ENCODE measurements around the gene CAPN12.

The CAPN12 gene

DNA sequence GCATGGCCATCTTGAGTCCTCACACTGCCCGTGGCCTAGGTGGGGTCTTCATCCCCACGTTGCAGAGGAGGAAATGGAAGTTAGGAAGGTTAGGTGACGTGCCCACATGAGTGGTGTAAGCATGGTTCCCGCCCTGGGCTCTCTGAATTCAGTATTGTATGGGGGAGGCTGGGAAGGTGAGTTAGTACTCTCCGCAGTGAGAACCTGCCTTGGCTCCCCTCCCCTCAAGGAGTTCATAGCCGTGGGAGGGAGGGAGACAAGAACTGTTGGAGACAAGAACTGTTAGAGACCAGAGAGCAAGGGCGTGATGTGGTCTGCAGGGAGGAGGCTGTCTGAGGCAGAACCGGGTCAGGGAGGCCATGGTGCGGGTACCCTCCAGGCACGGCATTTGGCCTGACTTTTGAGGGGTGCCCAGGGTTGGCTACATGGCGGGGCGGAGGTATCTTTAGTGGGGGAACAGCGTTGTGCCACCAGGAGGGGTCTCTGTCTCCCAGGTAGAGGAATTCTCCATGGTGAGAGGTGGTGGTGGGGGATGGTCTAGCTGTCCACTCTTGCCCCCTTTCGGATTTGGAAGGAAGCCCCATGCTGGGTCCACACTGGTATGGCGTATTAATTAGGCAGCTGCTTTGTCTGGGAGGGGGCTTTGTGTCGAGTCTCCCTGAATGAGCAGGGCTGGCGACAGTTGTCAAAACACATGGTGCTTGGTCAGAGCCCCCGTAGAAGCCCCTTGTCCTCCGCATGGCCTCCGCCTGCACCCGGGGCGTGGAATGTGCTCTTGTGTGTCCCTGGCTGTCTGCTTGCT is 45.8 kb downstream of the CAPN12 start:
- TF ChIP-seq, protein P1, sequence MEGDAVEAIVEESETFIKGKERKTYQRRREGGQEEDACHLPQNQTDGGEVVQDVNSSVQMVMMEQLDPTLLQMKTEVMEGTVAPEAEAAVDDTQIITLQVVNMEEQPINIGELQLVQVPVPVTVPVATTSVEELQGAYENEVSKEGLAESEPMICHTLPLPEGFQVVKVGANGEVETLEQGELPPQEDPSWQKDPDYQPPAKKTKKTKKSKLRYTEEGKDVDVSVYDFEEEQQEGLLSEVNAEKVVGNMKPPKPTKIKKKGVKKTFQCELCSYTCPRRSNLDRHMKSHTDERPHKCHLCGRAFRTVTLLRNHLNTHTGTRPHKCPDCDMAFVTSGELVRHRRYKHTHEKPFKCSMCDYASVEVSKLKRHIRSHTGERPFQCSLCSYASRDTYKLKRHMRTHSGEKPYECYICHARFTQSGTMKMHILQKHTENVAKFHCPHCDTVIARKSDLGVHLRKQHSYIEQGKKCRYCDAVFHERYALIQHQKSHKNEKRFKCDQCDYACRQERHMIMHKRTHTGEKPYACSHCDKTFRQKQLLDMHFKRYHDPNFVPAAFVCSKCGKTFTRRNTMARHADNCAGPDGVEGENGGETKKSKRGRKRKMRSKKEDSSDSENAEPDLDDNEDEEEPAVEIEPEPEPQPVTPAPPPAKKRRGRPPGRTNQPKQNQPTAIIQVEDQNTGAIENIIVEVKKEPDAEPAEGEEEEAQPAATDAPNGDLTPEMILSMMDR (IDR thresholded peaks at IDR 0.05; ENCODE audit: low read depth, low read length): no peak
- H3K4me3 ChIP-seq (ENCODE audit: low read depth, low read length): no peak overlapping the region

DNA sequence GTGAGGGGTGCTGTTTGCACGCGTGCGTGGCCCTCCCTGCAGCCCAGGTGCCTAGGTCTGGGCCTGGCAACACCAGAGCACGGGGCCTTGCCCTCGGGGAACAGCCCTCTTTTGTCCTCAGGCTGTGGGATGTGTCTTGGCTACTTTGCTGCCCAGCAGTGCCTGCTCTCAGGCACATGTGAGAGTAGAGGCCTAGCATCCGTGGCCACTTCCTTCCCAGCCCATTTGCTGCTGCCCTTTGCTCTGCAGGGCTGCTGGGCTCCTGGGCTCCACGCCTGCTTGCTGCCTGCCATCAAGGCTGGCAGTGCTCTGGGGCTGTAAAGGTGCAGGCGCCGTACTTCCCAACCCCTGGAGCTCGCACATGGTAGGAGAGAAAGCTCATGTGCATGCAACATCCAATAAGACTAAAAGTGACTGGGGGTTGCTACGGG is 46.6 kb downstream of the CAPN12 start:
- TF ChIP-seq, protein P1 (IDR thresholded peaks at IDR 0.05; ENCODE audit: low read depth, low read length): no peak
- H3K4me3 ChIP-seq (ENCODE audit: low read depth, low read length): no peak overlapping the region

DNA sequence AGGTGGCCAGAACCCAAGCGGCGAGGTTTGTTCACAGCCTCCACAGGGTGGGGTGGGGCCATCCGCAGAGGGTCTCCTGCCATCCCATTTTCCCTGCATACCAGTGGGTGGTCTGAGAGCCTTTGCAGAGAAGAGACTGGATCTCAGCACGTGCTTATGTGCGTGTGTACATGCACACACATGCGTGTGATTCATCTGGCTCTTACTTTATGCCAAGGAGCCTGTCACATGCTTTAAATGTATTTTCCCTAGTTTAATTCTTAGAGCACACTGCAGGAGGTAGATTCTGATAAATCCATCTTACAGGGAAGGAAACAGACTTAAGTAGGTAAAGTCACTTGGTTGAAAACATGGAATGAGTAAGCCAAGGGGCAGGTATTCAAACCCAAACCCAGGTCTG is 47.1 kb downstream of the CAPN12 start:
- TF ChIP-seq, protein P1 (IDR thresholded peaks at IDR 0.05; ENCODE audit: low read depth, low read length): no peak
- H3K4me3 ChIP-seq (ENCODE audit: low read depth, low read length): no peak overlapping the region

DNA sequence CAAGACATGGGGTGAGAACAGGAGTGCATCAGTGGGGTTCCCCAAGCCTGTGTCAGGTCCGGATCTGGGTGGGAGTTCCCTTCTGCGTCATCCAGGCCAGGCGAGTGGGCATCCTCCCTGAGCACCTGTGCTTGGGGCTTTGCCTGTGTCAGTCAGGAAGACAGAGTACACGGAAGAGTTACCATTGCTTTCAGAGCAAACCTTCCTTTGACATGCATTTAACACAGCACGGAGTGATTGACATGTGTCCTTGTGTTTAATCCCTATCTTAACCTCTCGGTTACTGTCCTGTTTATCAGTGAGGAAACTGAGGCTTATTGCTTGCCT is 47.6 kb downstream of the CAPN12 start:
- no peak overlapping the region for H3K4me3 ChIP-seq (ENCODE audit: low read depth, low read length)
- TF ChIP-seq, protein P1 (IDR thresholded peaks at IDR 0.05; ENCODE audit: low read depth, low read length): no peak

DNA sequence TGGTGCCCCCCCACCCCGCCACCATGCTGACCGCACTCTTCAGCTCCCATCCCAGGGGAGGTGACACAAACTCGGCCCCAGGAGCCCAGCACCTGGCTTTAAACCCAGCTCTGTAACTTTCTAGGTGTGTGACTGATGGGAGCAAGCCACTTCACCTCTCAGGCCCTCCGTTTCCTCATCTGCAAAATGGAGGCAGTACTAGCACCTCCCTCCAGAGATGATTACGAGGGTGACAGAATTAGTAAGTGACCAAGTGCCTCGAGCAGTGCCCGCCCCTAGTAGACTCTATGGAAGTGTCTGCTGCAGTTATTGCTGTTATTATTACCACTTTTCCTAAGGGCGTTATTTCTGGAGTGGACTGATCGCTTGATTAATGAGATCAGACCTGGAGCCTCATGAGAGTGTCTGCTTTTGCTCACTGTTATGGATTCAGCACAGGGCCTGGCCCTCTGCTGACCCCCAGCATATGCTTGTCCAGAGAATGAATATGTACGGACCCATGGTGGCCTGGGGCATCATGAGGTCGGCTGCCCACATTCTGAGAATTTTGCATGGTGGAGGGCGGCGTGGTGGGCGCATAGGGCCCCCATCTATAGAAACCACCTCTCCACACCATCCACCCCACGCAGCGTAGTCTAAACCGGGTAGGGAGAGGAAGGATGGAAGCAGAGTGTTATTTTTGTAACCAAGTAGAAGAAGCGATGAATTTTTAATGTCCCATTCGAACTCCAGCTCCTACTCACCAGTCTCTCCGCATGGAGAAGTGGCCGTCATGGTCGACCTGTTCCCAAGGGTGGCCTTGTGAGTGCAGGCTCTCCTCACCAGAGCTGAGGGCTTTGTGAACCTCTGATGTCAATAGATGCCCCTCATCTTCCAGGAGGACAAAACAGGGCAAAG is 48.2 kb downstream of the CAPN12 start:
- TF ChIP-seq, protein P1 (IDR thresholded peaks at IDR 0.05; ENCODE audit: low read depth, low read length): no peak
- no peak overlapping the region for H3K4me3 ChIP-seq (ENCODE audit: low read depth, low read length)

DNA sequence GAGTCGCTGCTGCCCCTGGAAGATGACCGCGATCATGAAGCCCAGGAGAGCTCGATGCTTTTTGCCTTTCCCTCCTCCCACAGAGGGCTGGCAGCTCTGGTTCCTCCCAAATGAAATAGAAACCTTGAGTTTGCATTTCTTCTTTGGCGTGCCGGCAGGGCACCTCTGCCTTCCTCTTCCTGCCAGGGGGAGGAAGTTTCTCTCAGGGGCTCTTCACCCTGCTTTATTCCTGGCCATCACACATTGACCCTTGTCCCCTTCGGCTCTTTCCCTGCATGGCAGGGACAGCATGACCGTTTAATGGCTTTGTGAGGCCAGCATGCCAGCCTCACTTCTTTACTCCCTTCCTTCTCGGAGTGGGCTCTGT is 49.0 kb downstream of the CAPN12 start:
- TF ChIP-seq, protein P1 (IDR thresholded peaks at IDR 0.05; ENCODE audit: low read depth, low read length): no peak
- H3K4me3 ChIP-seq (ENCODE audit: low read depth, low read length): no peak overlapping the region
